Measurements from ENCODE around the gene RPGR.

GRCh38 chrX:38313190-38313589 lies 14.1 kb downstream of the RPGR start:
- no peak for TF ChIP-seq CTCF (IDR thresholded peaks at IDR 0.05)
- TF ChIP-seq POLR2A (IDR thresholded peaks at IDR 0.05) = no peak

Measured in adrenal gland (tissue), 5 donors.